ENCODE data around the gene KRTAP25-1.

Gene KRTAP25-1

GRCh38 chr21:30248844-30249243 is 40.5 kb downstream of the KRTAP25-1 start:
- no peak for DNase-seq

- no peak for DNase-seq
Observed at GRCh38 chr21:30245061-30245460, 44.3 kb downstream of the KRTAP25-1 start.

- no peak for DNase-seq
Observed at GRCh38 chr21:30243691-30244090, 45.6 kb downstream of the KRTAP25-1 start.

- no peak for DNase-seq
Observed at GRCh38 chr21:30240661-30241060, 48.7 kb downstream of the KRTAP25-1 start.
